CD14-positive monocyte (primary cell): Measurements from ENCODE around the gene GGA1. TPM values are rescaled to one million over a fixed set of nuclear protein-coding genes. Genes with fewer than 3 reads are reported as not detected.

Source experiments
- DNase-seq, 3 donors: peaks; one replicate each; pipeline ENCODE4 v3.0.0-alpha.2; 2011 to 2022
- H2AFZ ChIP-seq: 2 replicates; pipeline ENCODE4 v1.6.0; 2012; ENCODE audit warnings: mild to moderate bottlenecking, low read depth, low read length, inconsistent platforms; ENCODE audit not compliant: insufficient read depth, poor library complexity, severe bottlenecking
- H3K27ac ChIP-seq, 2 donors: 1 replicate in 1 of 2; 2 replicates in 1 of 2; pipeline ENCODE4 v1.5.1; 2012 to 2013; ENCODE audit warnings: low read length in 2 of 2, control low read depth in 1 of 2, inconsistent platforms in 1 of 2, low read depth in 1 of 2, mild to moderate bottlenecking in 1 of 2
- H3K27me3 ChIP-seq, 2 donors: one replicate each; pipeline versions ENCODE4 v1.6.0 to v1.6.1; 2011 to 2013; ENCODE audit warnings: low read length in 2 of 2; ENCODE audit not compliant: control insufficient read depth in 2 of 2, insufficient read depth in 2 of 2
- H3K36me3 ChIP-seq, 2 donors: replicated peaks in 1 of 2; 1 replicate in 1 of 2; 2 replicates in 1 of 2; pipeline versions ENCODE4 v1.5.1 to v1.6.1; 2012 to 2013; ENCODE audit warnings: low read length in 2 of 2, control low read depth in 1 of 2, inconsistent platforms in 1 of 2, mild to moderate bottlenecking in 1 of 2; ENCODE audit not compliant: insufficient read depth in 2 of 2, control insufficient read depth in 1 of 2
- H3K4me1 ChIP-seq, 2 donors: 1 replicate in 1 of 2; 2 replicates in 1 of 2; pipeline versions ENCODE4 v1.5.1 to v1.6.1; 2012 to 2013; ENCODE audit warnings: low read length in 2 of 2, control low read depth in 1 of 2, inconsistent platforms in 1 of 2, mild to moderate bottlenecking in 1 of 2, moderate library complexity in 1 of 2; ENCODE audit not compliant: insufficient read depth in 2 of 2, control insufficient read depth in 1 of 2
- H3K4me2 ChIP-seq: replicated peaks from 2 replicates; pipeline ENCODE3; 2012; ENCODE audit warnings: low read length, moderate library complexity, mild to moderate bottlenecking; ENCODE audit not compliant: poor library complexity, severe bottlenecking; ENCODE audit errors: extremely low read depth
- H3K4me3 ChIP-seq, 3 experiments: fragments of 200-600 bp in 1 of 3; sonication (generic) in 1 of 3; replicated peaks in 1 of 3; 1 replicate in 2 of 3; 2 replicates in 1 of 3; pipeline ENCODE4 v1.5.1; 2011 to 2013; ENCODE audit warnings: low read length in 3 of 3, mild to moderate bottlenecking in 3 of 3, control low read depth in 2 of 3, low read depth in 2 of 3, inconsistent platforms in 1 of 3, moderate library complexity in 1 of 3
- H3K79me2 ChIP-seq: 2 replicates; pipeline ENCODE4 v1.6.0; 2012; ENCODE audit warnings: mild to moderate bottlenecking, control low read depth, inconsistent platforms, low read length, moderate library complexity; ENCODE audit not compliant: insufficient read depth
- H3K9ac ChIP-seq: 2 replicates; pipeline ENCODE4 v1.6.0; 2017; ENCODE audit warnings: low read length, mild to moderate bottlenecking; ENCODE audit not compliant: insufficient read depth, poor library complexity, severe bottlenecking
- H3K9me3 ChIP-seq, 2 donors: replicated peaks in 1 of 2; 1 replicate in 1 of 2; 2 replicates in 1 of 2; pipeline versions ENCODE4 v1.5.1 to v1.6.1; 2012 to 2013; ENCODE audit warnings: low read length in 2 of 2, control low read depth in 1 of 2; ENCODE audit not compliant: control insufficient read depth in 1 of 2, insufficient read depth in 1 of 2
- H4K20me1 ChIP-seq: 2 replicates; pipeline ENCODE4 v1.6.0; 2012; ENCODE audit warnings: mild to moderate bottlenecking, low read length, control low read depth, moderate library complexity; ENCODE audit not compliant: insufficient read depth
- H3K27ac Mint-ChIP-seq, 7 donors: one replicate each; pipeline ENCODE4 v1.8.0; 2020; ENCODE audit warnings: mild to moderate bottlenecking in 7 of 7, mixed read lengths in 7 of 7, moderate library complexity in 6 of 7, inconsistent platforms in 2 of 7
- H3K27me3 Mint-ChIP-seq, 3 donors: one replicate each; pipeline ENCODE4 v1.8.0; 2021 to 2022; ENCODE audit warnings: low read depth in 3 of 3, mild to moderate bottlenecking in 3 of 3, mixed read lengths in 3 of 3, moderate library complexity in 3 of 3, inconsistent platforms in 1 of 3
- H3K36me3 Mint-ChIP-seq, 2 donors: one replicate each; pipeline ENCODE4 v1.8.0; 2020; ENCODE audit warnings: mixed read lengths in 2 of 2, inconsistent platforms in 1 of 2, mild to moderate bottlenecking in 1 of 2
- H3K4me1 Mint-ChIP-seq: one replicate; pipeline ENCODE4 v1.8.0; 2020; ENCODE audit warnings: mild to moderate bottlenecking, mixed read lengths
- H3K4me3 Mint-ChIP-seq, 2 donors: one replicate each; pipeline ENCODE4 v1.8.0; 2020; ENCODE audit warnings: mild to moderate bottlenecking in 2 of 2, mixed read lengths in 2 of 2, moderate library complexity in 1 of 2
- H3K9me3 Mint-ChIP-seq, 7 donors: one replicate each; pipeline ENCODE4 v1.8.0; 2020 to 2022; ENCODE audit warnings: mixed read lengths in 7 of 7, mild to moderate bottlenecking in 6 of 7, moderate library complexity in 6 of 7, inconsistent platforms in 2 of 7
- WGBS: methylation state at CpG from one replicate; pipeline ENCODE4 v1.1.5; 2013; ENCODE audit warnings: missing lambda C conversion rate; ENCODE audit not compliant: insufficient coverage; 5-methylcytosine and 5-hydroxymethylcytosine counted together
- intact Hi-C, 2 donors: fragments of 100-400 bp; cut with micrococcal nuclease; formaldehyde crosslinking; loops; one replicate each; pipeline versions ENCODE4 v1.15.0 to v1.15.1; 2023
- polyA plus RNA-seq, 3 donors: library from polyadenylated mRNA; depleted of rRNA in 1 of 3; unstranded in 2 of 3; stranded (reverse) in 1 of 3; fragments of 300-500 nt in 2 of 3; fragments of >200 nt in 1 of 3; fragmentation: Illumina TruSeq in 2 of 3; gene quantifications; 1 replicate in 2 of 3; 2 replicates in 1 of 3; pipeline ENCODE4 v1.2.3, GENCODE V29; 2012 to 2021
- TF ChIP-seq, protein P1 (sequence below): fragments of 200-600 bp; IDR thresholded peaks from one replicate; pipeline ENCODE4 v1.8.0; 2022; ENCODE audit warnings: antibody characterized with exemption, mild to moderate bottlenecking

Gene GGA1
- polyA plus RNA-seq, 3 donors = 19.8 to 91.0 (median 24.8) TPM

- Histone ChIP-seq H3K9me3 (no peaks in the 10 kb centered on the region), H4K20me1 (peaks cover 49% of the 10 kb centered on the region), H3K4me2 (peak overlapping the region; percentile 93), H3K27me3 (no peaks in the 10 kb centered on the region), H2AFZ (peak overlapping the region; percentile 56), H3K36me3 (peaks cover 6 to 15% of the 10 kb centered on the region in 2 donors), H3K4me1 (peaks cover 42 to 51% of the 10 kb centered on the region in 2 donors), H3K79me2 (peaks cover 47% of the 10 kb centered on the region), H3K27ac (no peak overlapping the region), H3K9ac (peak overlapping the region; percentile 19), H3K4me3 (peak overlapping the region; percentile 26 to 71 (median 43))
- Mint-ChIP-seq H3K27ac (peak overlapping the region in 5 of 7 donors; percentile 30 to 73 (median 50)), H3K4me3 (peak overlapping the region; percentile 76 to 83), H3K27me3 (peaks cover 0 to 4% (median 0%) of the 10 kb centered on the region in 3 donors), H3K36me3 (peaks cover 7 to 12% of the 10 kb centered on the region in 2 donors), H3K4me1 (peaks cover 44% of the 10 kb centered on the region), H3K9me3 (peaks cover 0 to 2% (median 0%) of the 10 kb centered on the region in 7 donors)
- 3% methylated on average over 65 of the region's 68 CpGs for WGBS
- DNase-seq = peak in 1 of 3 donors; percentile 31
- intact Hi-C loops = loop anchor here in 1 of 2 donors (2.0 kb wide), 1 partner anchor 18 kb away; no protein-coding TSS in a partner anchor
- TF ChIP-seq, protein P1, sequence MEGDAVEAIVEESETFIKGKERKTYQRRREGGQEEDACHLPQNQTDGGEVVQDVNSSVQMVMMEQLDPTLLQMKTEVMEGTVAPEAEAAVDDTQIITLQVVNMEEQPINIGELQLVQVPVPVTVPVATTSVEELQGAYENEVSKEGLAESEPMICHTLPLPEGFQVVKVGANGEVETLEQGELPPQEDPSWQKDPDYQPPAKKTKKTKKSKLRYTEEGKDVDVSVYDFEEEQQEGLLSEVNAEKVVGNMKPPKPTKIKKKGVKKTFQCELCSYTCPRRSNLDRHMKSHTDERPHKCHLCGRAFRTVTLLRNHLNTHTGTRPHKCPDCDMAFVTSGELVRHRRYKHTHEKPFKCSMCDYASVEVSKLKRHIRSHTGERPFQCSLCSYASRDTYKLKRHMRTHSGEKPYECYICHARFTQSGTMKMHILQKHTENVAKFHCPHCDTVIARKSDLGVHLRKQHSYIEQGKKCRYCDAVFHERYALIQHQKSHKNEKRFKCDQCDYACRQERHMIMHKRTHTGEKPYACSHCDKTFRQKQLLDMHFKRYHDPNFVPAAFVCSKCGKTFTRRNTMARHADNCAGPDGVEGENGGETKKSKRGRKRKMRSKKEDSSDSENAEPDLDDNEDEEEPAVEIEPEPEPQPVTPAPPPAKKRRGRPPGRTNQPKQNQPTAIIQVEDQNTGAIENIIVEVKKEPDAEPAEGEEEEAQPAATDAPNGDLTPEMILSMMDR = no peak
Measured at GRCh38 chr22:37659066-37659896, 50.6 kb downstream of the GGA1 start.

- TF ChIP-seq, protein P1 = no peak
- intact Hi-C loops = loop anchor here in 1 of 2 donors (2.0 kb wide), 1 partner anchor 17 kb away; no protein-coding TSS in a partner anchor
- Histone ChIP-seq H3K36me3 (peaks cover 0 to 7% of the 10 kb centered on the region in 2 donors), H4K20me1 (peaks cover 41% of the 10 kb centered on the region), H3K79me2 (peaks cover 56% of the 10 kb centered on the region), H3K27ac (no peak overlapping the region), H2AFZ (no peak overlapping the region), H3K27me3 (no peaks in the 10 kb centered on the region), H3K4me1 (peaks cover 42 to 51% of the 10 kb centered on the region in 2 donors), H3K9me3 (no peaks in the 10 kb centered on the region), H3K4me3 (peak overlapping the region in 1 of 3 experiments; percentile 71), H3K9ac (peak overlapping the region; percentile 19), H3K4me2 (peak overlapping the region; percentile 93)
- WGBS = 83% methylated on average over 10 of the region's 14 CpGs
- DNase-seq = no peak
- H3K27ac Mint-ChIP-seq = peak overlapping the region in 4 of 7 donors; percentile 30 to 59 (median 49)
- peaks cover 44% of the 10 kb centered on the region for H3K4me1 Mint-ChIP-seq
- peaks cover 0 to 4% (median 0%) of the 10 kb centered on the region in 3 donors for H3K27me3 Mint-ChIP-seq
- peaks cover 0 to 2% (median 0%) of the 10 kb centered on the region in 7 donors for H3K9me3 Mint-ChIP-seq
- peaks cover 2 to 5% of the 10 kb centered on the region in 2 donors for H3K36me3 Mint-ChIP-seq
- H3K4me3 Mint-ChIP-seq = peak overlapping the region; percentile 76 to 83
Measured at GRCh38 chr22:37659897-37660708, 51.5 kb downstream of the GGA1 start.
